ENCODE measurements around the gene TMTC3.

GRCh38 chr12:88163371-88163770, 21.3 kb downstream of the TMTC3 start:
- TF ChIP-seq, protein P1, sequence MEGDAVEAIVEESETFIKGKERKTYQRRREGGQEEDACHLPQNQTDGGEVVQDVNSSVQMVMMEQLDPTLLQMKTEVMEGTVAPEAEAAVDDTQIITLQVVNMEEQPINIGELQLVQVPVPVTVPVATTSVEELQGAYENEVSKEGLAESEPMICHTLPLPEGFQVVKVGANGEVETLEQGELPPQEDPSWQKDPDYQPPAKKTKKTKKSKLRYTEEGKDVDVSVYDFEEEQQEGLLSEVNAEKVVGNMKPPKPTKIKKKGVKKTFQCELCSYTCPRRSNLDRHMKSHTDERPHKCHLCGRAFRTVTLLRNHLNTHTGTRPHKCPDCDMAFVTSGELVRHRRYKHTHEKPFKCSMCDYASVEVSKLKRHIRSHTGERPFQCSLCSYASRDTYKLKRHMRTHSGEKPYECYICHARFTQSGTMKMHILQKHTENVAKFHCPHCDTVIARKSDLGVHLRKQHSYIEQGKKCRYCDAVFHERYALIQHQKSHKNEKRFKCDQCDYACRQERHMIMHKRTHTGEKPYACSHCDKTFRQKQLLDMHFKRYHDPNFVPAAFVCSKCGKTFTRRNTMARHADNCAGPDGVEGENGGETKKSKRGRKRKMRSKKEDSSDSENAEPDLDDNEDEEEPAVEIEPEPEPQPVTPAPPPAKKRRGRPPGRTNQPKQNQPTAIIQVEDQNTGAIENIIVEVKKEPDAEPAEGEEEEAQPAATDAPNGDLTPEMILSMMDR (conservative IDR thresholded peaks at IDR 0.05; ENCODE audit: low read length): no peak
- no peak for TF ChIP-seq EZH2phosphoT487 (IDR thresholded peaks at IDR 0.05; ENCODE audit: borderline replicate concordance, low read depth, low read length)
